HepG2 (cell line): ENCODE results near the gene PDCD10. TPM values are rescaled to one million over a fixed set of nuclear protein-coding genes. Genes with fewer than 3 reads are reported as not detected.
A peak's percentile ranks its signal among the peaks of the same experiment; 100 is the strongest.

Experiments used
- LCORL ChIP-seq, 2 experiments: fragments of 450-650 bp in 1 of 2; sonication (generic) in 1 of 2; formaldehyde crosslinking in 1 of 2; IDR thresholded peaks; 2 replicates each; pipeline versions ENCODE4 v1.5.0 to v1.6.1; 2017 to 2020; ENCODE audit warnings: antibody characterized with exemption in 1 of 2, missing genetic modification reagents in 1 of 2
- MATR3 ChIP-seq: sonication (generic); formaldehyde crosslinking; IDR thresholded peaks from 2 replicates; pipeline ENCODE4 v1.4.0; 2020; ENCODE audit warnings: missing genetic modification reagents
- POGK ChIP-seq: sonication (generic); formaldehyde crosslinking; conservative IDR thresholded peaks from 2 replicates; pipeline ENCODE4 v1.8.0; 2022; ENCODE audit warnings: mild to moderate bottlenecking, moderate library complexity, missing genetic modification reagents
- RXRA ChIP-seq: sonication (generic); formaldehyde crosslinking; IDR thresholded peaks from 2 replicates; pipeline ENCODE4 v1.5.1; 2020; ENCODE audit warnings: missing genetic modification reagents
- SALL1 ChIP-seq: sonication (generic); formaldehyde crosslinking; IDR thresholded peaks from 2 replicates; pipeline ENCODE4 v1.8.0; 2022; ENCODE audit warnings: mild to moderate bottlenecking, missing genetic modification reagents
- SATB2 ChIP-seq: sonication (generic); formaldehyde crosslinking; IDR thresholded peaks from 2 replicates; pipeline ENCODE4 v1.5.0; 2020; ENCODE audit warnings: missing genetic modification reagents
- ZEB1 ChIP-seq: IDR thresholded peaks from 2 replicates; pipeline ENCODE4 v1.6.1; 2012; ENCODE audit warnings: mild to moderate bottlenecking, low read depth, inconsistent platforms; ENCODE audit not compliant: insufficient replicate concordance
- ZNF138 ChIP-seq: sonication (generic); formaldehyde crosslinking; IDR thresholded peaks from 2 replicates; pipeline ENCODE4 v1.5.0; 2020; ENCODE audit warnings: mild to moderate bottlenecking, low read depth, missing genetic modification reagents
- ZNF292 ChIP-seq: sonication (generic); formaldehyde crosslinking; IDR thresholded peaks from 2 replicates; pipeline ENCODE4 v1.8.1; 2022; ENCODE audit warnings: mild to moderate bottlenecking, low read depth, missing genetic modification reagents, borderline replicate concordance
- ZNF3 ChIP-seq: IDR thresholded peaks from 2 replicates; pipeline ENCODE4 v1.7.0; 2017; ENCODE audit warnings: inconsistent platforms
- ZNF552 ChIP-seq: sonication (generic); formaldehyde crosslinking; IDR thresholded peaks from 2 replicates; pipeline ENCODE4 v1.9.0; 2022; ENCODE audit warnings: missing genetic modification reagents, mild to moderate bottlenecking, borderline replicate concordance
- ZNF772 ChIP-seq: sonication (generic); formaldehyde crosslinking; IDR thresholded peaks from 2 replicates; pipeline ENCODE4 v1.5.0; 2020; ENCODE audit warnings: mild to moderate bottlenecking, missing genetic modification reagents
- ZNF841 ChIP-seq: sonication (generic); formaldehyde crosslinking; IDR thresholded peaks from 2 replicates; pipeline ENCODE4 v1.8.1; 2023; ENCODE audit warnings: missing genetic modification reagents, borderline replicate concordance
- ZSCAN29 ChIP-seq: sonication (generic); formaldehyde crosslinking; conservative IDR thresholded peaks from 2 replicates; pipeline ENCODE4 v1.4.0; 2020; ENCODE audit warnings: mild to moderate bottlenecking, missing genetic modification reagents
- polyA plus RNA-seq, 8 experiments: library from polyadenylated mRNA; depleted of rRNA in 3 of 8; stranded (reverse) in 7 of 8; unstranded in 1 of 8; fragments of >200 nt; fragmentation: Illumina TruSeq in 4 of 8; extraction: Trizol in 4 of 8; gene quantifications; 2 replicates each; pipeline versions ENCODE4 v1.2.1 to v1.2.3, GENCODE V29; 2011 to 2016; ENCODE audit warnings: low read depth in 4 of 8, missing spikeins in 1 of 8, mixed read lengths in 1 of 8; ENCODE audit not compliant: insufficient read depth in 1 of 8
- total RNA-seq, 5 experiments: library from RNA; depleted of rRNA; stranded (reverse); fragments of >200 nt; fragmentation: Illumina TruSeq; extraction: Trizol; gene quantifications; 2 replicates each; pipeline ENCODE4 v1.2.3, GENCODE V29; 2016; ENCODE audit warnings: low read depth in 1 of 5
- TF ChIP-seq, protein P1 (sequence below): sonication (generic); formaldehyde crosslinking; IDR thresholded peaks from one replicate; pipeline ENCODE4 v1.5.1; 2020; ENCODE audit warnings: mild to moderate bottlenecking, missing genetic modification reagents; ENCODE audit errors: not compliant biosample characterization
- TF ChIP-seq, protein P2 (sequence below): IDR thresholded peaks from 2 replicates; pipeline ENCODE4 v1.6.1; 2016; ENCODE audit warnings: low read depth, borderline replicate concordance

Gene PDCD10
- total and polyA plus RNA-seq, 2 of the 13 experiments (the other 11 are each of a cell fraction or from before 2014, with no cell fraction given) = 48.5 to 53.9 TPM

- 0 out of 2 replicates have a peak, but pooled peaks have one; percentile 78 for TF ChIP-seq SALL1 (CRISPR knock-in tag)
- TF ChIP-seq SATB2 = no peak
- TF ChIP-seq POGK = peak; percentile 24; the same call in 1 of the 2 replicates
- peak; percentile 59 for TF ChIP-seq ZEB1
- TF ChIP-seq ZNF3 (CRISPR knock-in tag) = no peak
- no peak; the same call in 1 of the 2 replicates for TF ChIP-seq ZNF841 (CRISPR knock-in tag)
- no peak for TF ChIP-seq ZNF552 (CRISPR knock-in tag)
- TF ChIP-seq LCORL (IDR thresholded peaks at IDR 0.05) = no peak
- peak; percentile 66; the same call in 1 of the 2 replicates for TF ChIP-seq LCORL (CRISPR knock-in tag; IDR thresholded peaks at IDR 0.05)
- TF ChIP-seq, protein P1, sequence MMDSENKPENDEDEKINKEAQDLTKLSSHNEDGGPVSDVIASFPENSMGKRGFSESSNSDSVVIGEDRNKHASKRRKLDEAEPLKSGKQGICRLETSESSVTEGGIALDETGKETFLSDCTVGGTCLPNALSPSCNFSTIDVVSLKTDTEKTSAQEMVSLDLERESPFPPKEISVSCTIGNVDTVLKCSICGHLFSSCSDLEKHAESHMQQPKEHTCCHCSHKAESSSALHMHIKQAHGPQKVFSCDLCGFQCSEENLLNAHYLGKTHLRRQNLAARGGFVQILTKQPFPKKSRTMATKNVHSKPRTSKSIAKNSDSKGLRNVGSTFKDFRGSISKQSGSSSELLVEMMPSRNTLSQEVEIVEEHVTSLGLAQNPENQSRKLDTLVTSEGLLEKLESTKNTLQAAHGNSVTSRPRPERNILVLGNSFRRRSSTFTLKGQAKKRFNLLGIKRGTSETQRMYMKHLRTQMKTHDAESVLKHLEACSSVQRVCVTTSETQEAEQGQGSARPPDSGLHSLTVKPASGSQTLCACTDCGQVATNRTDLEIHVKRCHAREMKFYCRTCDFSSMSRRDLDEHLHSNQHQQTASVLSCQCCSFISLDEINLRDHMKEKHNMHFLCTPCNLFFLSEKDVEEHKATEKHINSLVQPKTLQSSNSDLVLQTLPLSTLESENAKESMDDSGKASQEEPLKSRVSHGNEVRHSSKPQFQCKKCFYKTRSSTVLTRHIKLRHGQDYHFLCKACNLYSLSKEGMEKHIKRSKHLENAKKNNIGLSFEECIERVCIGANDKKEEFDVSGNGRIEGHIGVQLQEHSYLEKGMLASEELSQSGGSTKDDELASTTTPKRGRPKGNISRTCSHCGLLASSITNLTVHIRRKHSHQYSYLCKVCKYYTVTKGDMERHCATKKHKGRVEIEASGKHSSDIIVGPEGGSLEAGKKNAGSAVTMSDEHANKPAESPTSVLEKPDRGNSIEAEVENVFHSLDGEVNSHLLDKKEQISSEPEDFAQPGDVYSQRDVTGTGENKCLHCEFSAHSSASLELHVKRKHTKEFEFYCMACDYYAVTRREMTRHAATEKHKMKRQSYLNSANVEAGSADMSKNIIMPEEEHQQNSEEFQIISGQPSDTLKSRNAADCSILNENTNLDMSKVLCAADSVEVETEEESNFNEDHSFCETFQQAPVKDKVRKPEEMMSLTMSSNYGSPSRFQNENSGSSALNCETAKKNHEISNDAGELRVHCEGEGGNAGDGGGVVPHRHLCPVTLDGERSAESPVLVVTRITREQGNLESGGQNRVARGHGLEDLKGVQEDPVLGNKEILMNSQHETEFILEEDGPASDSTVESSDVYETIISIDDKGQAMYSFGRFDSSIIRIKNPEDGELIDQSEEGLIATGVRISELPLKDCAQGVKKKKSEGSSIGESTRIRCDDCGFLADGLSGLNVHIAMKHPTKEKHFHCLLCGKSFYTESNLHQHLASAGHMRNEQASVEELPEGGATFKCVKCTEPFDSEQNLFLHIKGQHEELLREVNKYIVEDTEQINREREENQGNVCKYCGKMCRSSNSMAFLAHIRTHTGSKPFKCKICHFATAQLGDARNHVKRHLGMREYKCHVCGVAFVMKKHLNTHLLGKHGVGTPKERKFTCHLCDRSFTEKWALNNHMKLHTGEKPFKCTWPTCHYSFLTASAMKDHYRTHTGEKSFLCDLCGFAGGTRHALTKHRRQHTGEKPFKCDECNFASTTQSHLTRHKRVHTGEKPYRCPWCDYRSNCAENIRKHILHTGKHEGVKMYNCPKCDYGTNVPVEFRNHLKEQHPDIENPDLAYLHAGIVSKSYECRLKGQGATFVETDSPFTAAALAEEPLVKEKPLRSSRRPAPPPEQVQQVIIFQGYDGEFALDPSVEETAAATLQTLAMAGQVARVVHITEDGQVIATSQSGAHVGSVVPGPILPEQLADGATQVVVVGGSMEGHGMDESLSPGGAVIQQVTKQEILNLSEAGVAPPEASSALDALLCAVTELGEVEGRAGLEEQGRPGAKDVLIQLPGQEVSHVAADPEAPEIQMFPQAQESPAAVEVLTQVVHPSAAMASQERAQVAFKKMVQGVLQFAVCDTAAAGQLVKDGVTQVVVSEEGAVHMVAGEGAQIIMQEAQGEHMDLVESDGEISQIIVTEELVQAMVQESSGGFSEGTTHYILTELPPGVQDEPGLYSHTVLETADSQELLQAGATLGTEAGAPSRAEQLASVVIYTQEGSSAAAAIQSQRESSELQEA (CRISPR knock-in tag) = peak; percentile 54
- TF ChIP-seq ZNF138 (CRISPR knock-in tag) = no peak
- peak; percentile 78 for TF ChIP-seq ZNF772 (CRISPR knock-in tag)
- 0 out of 2 replicates have a peak, but pooled peaks have one; percentile 21 for TF ChIP-seq RXRA (CRISPR knock-in tag)
- TF ChIP-seq ZSCAN29 (CRISPR knock-in tag) = peak; percentile 56; the same call in 1 of the 2 replicates
- no peak for TF ChIP-seq ZNF292 (CRISPR knock-in tag)
- no peak for TF ChIP-seq MATR3 (CRISPR knock-in tag)
- TF ChIP-seq, protein P2, sequence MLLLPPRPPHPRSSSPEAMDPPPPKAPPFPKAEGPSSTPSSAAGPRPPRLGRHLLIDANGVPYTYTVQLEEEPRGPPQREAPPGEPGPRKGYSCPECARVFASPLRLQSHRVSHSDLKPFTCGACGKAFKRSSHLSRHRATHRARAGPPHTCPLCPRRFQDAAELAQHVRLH (CRISPR knock-in tag) = no peak
Observed at GRCh38 chr3:167734498-167735232, at the start of gene PDCD10 (continued).
